ENCODE results near the gene MTA3. TPM values are rescaled to one million over a fixed set of nuclear protein-coding genes. Genes with fewer than 3 reads are reported as not detected.

Gene MTA3
- total and polyA plus RNA-seq, 2 experiments from 2014 or later = 52.2 to 52.9 TPM

- Histone ChIP-seq H3K9me3 (ENCODE audit: low read depth) (no peaks in the 10 kb centered on the region), H3K36me3 (no peaks in the 10 kb centered on the region), H3K27me3 (peaks cover 16% of the 10 kb centered on the region), H3K4me1 (ENCODE audit: low read depth) (no peaks in the 10 kb centered on the region), H3K27ac (no peak overlapping the region), H3K4me3 (peak overlapping the region; percentile 20)
- no peak for DNase-seq (ENCODE audit: low read depth in 1 of 2, low spot score in 1 of 2)
- no peak for TF ChIP-seq CTCF (IDR thresholded peaks at IDR 0.05; ENCODE audit: low read depth, low read length)
These were observed 223.7 kb downstream of the MTA3 start for GRCh38 chr2:42792087-42792582.

GRCh38 chr2:42792583-42793333 is 224.3 kb downstream of the MTA3 start, which contains the start of gene HAAO:
HAAO (minus strand) TSS chr2:42792583; CDS start chr2:42792536, 47 bp downstream.
- Histone ChIP-seq H3K4me1 (ENCODE audit: low read depth) (no peaks in the 10 kb centered on the region), H3K27me3 (peaks cover 16% of the 10 kb centered on the region), H3K27ac (no peak within 1 kb of the TSS), H3K9me3 (ENCODE audit: low read depth) (no peaks in the 10 kb centered on the region), H3K36me3 (no peaks in the 10 kb centered on the region), H3K4me3 (peak within 1 kb of the TSS; percentile 20)
- DNase-seq (ENCODE audit: low read depth in 1 of 2, low spot score in 1 of 2) = peak; percentile 33 to 54
- TF ChIP-seq CTCF (IDR thresholded peaks at IDR 0.05; ENCODE audit: low read depth, low read length) = peak; percentile 22

- Histone ChIP-seq H3K27me3 (peaks cover 16% of the 10 kb centered on the region), H3K36me3 (no peaks in the 10 kb centered on the region), H3K4me1 (ENCODE audit: low read depth) (no peaks in the 10 kb centered on the region), H3K9me3 (ENCODE audit: low read depth) (no peaks in the 10 kb centered on the region), H3K4me3 (peak overlapping the region; percentile 20), H3K27ac (no peak overlapping the region)
- peak in 1 of 2 donors; percentile 59 for DNase-seq (ENCODE audit: low read depth in 1 of 2, low spot score in 1 of 2)
- no peak for TF ChIP-seq CTCF (IDR thresholded peaks at IDR 0.05; ENCODE audit: low read depth, low read length)
These were observed 225.2 kb downstream of the MTA3 start for GRCh38 chr2:42793334-42794270.

GRCh38 chr2:42794271-42795046 is 226.0 kb downstream of the MTA3 start:
- peak; percentile 52 for TF ChIP-seq CTCF (IDR thresholded peaks at IDR 0.05; ENCODE audit: low read depth, low read length)
- Histone ChIP-seq H3K36me3 (no peaks in the 10 kb centered on the region), H3K9me3 (ENCODE audit: low read depth) (no peaks in the 10 kb centered on the region), H3K27ac (no peak overlapping the region), H3K4me3 (no peak overlapping the region), H3K27me3 (peaks cover 16% of the 10 kb centered on the region), H3K4me1 (ENCODE audit: low read depth) (no peaks in the 10 kb centered on the region)
- peak; percentile 31 to 47 for DNase-seq (ENCODE audit: low read depth in 1 of 2, low spot score in 1 of 2)

- H3K4me3 ChIP-seq = no peak overlapping the region
- no peaks in the 10 kb centered on the region for H3K9me3 ChIP-seq (ENCODE audit: low read depth)
- no peaks in the 10 kb centered on the region for H3K36me3 ChIP-seq
- TF ChIP-seq CTCF (IDR thresholded peaks at IDR 0.05; ENCODE audit: low read depth, low read length) = no peak
- no peak overlapping the region for H3K27ac ChIP-seq
- no peaks in the 10 kb centered on the region for H3K4me1 ChIP-seq (ENCODE audit: low read depth)
- H3K27me3 ChIP-seq = peaks cover 16% of the 10 kb centered on the region
- DNase-seq (ENCODE audit: low read depth in 1 of 2, low spot score in 1 of 2) = no peak
These were observed 226.8 kb downstream of the MTA3 start for GRCh38 chr2:42795275-42795674.
